ENCODE results near the gene JPH4.
"Not testable (repeated sequence)": the region's sequence is repeated elsewhere in the genome, so short reads cannot be mapped to it uniquely, and the experiment has no call there.

The JPH4 gene

DNA sequence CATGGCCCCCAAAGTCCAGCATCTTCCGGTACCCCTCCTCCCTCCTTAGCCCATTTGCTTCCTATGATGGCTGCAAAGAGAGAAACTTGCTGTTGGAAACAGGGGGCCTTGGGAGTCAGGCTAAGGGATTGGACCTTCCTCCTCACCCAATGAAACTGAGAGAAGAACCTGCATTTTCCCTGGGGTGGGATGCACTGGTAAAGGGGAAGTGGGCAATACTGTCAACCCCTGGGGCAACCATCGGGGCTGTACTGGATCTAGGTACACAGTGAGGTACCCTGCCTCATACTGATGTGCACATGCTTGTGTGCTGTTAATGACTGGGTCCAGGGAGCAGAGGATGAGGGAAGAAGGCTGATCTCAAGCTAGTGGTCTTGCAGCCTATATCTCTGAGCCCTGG lies 11.0 kb upstream of the JPH4 start:
- Histone ChIP-seq H3K9me2 (ENCODE audit: low read depth, low read length) (no peaks in the 10 kb centered on the region), H3K79me2 (ENCODE audit: insufficient read depth, low read length) (no peaks in the 10 kb centered on the region), H2AFZ (ENCODE audit: low read length) (no peak overlapping the region), H3K9me3 (ENCODE audit: low read length) (no peaks in the 10 kb centered on the region), H3K4me2 (ENCODE audit: low read length) (no peak overlapping the region), H3K4me1 (ENCODE audit: insufficient read depth, low read length, severe bottlenecking) (no peaks in the 10 kb centered on the region), H3F3A (ENCODE audit: insufficient read depth, low read length) (no peaks in the 10 kb centered on the region), H3K27me3 (ENCODE audit: insufficient read depth, low read length) (no peaks in the 10 kb centered on the region), H3K27ac (ENCODE audit: low read depth, low read length, poor library complexity, severe bottlenecking) (no peak overlapping the region), H4K20me1 (ENCODE audit: insufficient read depth, low read length) (no peaks in the 10 kb centered on the region), H3K9ac (ENCODE audit: low read length) (no peak overlapping the region), H3K4me3 (ENCODE audit: low read depth, low read length, poor library complexity, severe bottlenecking) (no peak overlapping the region), H3K36me3 (ENCODE audit: insufficient read depth, low read length) (no peaks in the 10 kb centered on the region)
- TF ChIP-seq, protein P1, sequence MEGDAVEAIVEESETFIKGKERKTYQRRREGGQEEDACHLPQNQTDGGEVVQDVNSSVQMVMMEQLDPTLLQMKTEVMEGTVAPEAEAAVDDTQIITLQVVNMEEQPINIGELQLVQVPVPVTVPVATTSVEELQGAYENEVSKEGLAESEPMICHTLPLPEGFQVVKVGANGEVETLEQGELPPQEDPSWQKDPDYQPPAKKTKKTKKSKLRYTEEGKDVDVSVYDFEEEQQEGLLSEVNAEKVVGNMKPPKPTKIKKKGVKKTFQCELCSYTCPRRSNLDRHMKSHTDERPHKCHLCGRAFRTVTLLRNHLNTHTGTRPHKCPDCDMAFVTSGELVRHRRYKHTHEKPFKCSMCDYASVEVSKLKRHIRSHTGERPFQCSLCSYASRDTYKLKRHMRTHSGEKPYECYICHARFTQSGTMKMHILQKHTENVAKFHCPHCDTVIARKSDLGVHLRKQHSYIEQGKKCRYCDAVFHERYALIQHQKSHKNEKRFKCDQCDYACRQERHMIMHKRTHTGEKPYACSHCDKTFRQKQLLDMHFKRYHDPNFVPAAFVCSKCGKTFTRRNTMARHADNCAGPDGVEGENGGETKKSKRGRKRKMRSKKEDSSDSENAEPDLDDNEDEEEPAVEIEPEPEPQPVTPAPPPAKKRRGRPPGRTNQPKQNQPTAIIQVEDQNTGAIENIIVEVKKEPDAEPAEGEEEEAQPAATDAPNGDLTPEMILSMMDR (IDR thresholded peaks at IDR 0.05; ENCODE audit: low read length) = no peak
- no peak for TF ChIP-seq EZH2 (IDR thresholded peaks at IDR 0.05; ENCODE audit: borderline replicate concordance, low read length)

DNA sequence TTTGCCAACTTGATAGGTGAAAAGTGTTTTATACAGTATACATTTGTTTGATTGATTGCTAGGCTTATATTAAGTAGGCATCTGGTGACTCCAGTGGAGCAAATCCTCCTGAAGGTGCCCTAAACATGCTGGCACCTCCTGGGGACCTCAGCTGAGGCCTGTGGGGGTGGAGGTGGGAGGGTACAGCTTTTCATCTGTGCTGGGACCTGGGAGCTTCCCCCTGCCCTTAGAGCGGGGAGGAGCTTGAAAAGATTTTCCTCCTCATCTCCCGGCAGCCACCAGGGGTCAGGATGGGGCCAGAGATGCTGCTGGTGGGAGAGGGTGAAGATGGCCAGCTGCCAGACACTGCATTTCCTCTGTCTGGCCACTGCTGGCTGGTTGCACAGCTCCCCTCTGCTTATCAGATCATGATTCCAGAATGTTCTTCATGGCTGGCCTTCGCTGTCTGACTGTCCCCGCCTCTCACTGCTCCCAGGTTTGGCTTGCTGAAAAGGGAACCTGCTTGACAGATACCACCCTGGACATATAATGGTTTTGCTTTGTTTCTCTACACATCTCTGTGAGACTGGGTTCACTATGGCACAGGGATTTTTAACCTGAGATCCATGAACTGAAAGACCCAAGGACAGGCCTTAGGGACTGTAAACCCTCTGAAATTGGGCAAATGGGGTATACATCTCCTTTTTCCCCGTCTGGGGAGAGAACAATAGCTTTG lies 10.5 kb upstream of the JPH4 start:
- TF ChIP-seq, protein P1 (IDR thresholded peaks at IDR 0.05; ENCODE audit: low read length) = peak; percentile 81
- TF ChIP-seq EZH2 (IDR thresholded peaks at IDR 0.05; ENCODE audit: borderline replicate concordance, low read length) = no peak
- Histone ChIP-seq H4K20me1 (ENCODE audit: insufficient read depth, low read length) (no peaks in the 10 kb centered on the region), H3K27me3 (ENCODE audit: insufficient read depth, low read length) (no peaks in the 10 kb centered on the region), H3K4me2 (ENCODE audit: low read length) (no peak overlapping the region), H3K9me2 (ENCODE audit: low read depth, low read length) (no peaks in the 10 kb centered on the region), H3K9ac (ENCODE audit: low read length) (no peak overlapping the region), H2AFZ (ENCODE audit: low read length) (no peak overlapping the region), H3F3A (ENCODE audit: insufficient read depth, low read length) (no peaks in the 10 kb centered on the region), H3K4me3 (ENCODE audit: low read depth, low read length, poor library complexity, severe bottlenecking) (no peak overlapping the region), H3K4me1 (ENCODE audit: insufficient read depth, low read length, severe bottlenecking) (no peaks in the 10 kb centered on the region), H3K79me2 (ENCODE audit: insufficient read depth, low read length) (no peaks in the 10 kb centered on the region), H3K36me3 (ENCODE audit: insufficient read depth, low read length) (no peaks in the 10 kb centered on the region), H3K27ac (ENCODE audit: low read depth, low read length, poor library complexity, severe bottlenecking) (no peak overlapping the region), H3K9me3 (ENCODE audit: low read length) (no peaks in the 10 kb centered on the region)

DNA sequence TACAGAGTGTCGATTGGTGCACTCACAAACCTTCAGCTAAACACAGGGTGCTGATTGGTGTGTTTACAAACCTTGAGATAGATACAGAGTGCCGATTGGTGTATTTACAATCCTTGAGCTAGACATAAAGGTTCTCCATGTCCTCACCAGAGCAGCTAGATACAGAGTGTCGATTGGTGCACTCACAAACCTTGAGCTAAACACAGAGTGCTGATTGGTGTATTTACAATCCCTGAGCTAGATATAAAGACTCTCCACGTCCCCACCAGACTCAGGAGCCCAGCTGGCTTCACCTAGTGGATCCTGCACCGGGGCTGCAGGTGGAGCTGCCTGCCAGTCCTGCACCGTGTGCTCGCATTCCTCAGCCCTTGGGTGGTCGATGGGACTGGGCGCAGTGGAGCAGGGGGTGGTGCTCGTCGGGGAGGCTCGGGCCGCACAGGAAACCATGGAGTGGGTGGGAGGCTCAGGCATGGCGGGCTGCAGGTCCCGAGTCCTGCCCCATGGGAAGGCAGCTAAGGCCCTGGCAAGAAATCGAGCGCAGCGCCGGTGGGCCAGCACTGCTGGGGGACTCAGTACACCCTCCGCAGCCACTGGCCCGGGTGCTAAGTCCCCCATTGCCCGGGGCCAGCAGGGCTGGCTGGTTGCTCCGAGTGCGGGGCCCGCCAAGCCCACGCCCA lies 6.1 kb upstream of the JPH4 start:
- not testable (repeated sequence) for H4K20me1 ChIP-seq (ENCODE audit: insufficient read depth, low read length); H3K9me2 ChIP-seq (ENCODE audit: low read depth, low read length); H3K9me3 ChIP-seq (ENCODE audit: low read length); H3K36me3 ChIP-seq (ENCODE audit: insufficient read depth, low read length); H3K4me1 ChIP-seq (ENCODE audit: insufficient read depth, low read length, severe bottlenecking); H3K27me3 ChIP-seq (ENCODE audit: insufficient read depth, low read length); H3K27ac ChIP-seq (ENCODE audit: low read depth, low read length, poor library complexity, severe bottlenecking); H3F3A ChIP-seq (ENCODE audit: insufficient read depth, low read length); H3K9ac ChIP-seq (ENCODE audit: low read length); H3K79me2 ChIP-seq (ENCODE audit: insufficient read depth, low read length); H3K4me2 ChIP-seq (ENCODE audit: low read length); H3K4me3 ChIP-seq (ENCODE audit: low read depth, low read length, poor library complexity, severe bottlenecking); H2AFZ ChIP-seq (ENCODE audit: low read length)

DNA sequence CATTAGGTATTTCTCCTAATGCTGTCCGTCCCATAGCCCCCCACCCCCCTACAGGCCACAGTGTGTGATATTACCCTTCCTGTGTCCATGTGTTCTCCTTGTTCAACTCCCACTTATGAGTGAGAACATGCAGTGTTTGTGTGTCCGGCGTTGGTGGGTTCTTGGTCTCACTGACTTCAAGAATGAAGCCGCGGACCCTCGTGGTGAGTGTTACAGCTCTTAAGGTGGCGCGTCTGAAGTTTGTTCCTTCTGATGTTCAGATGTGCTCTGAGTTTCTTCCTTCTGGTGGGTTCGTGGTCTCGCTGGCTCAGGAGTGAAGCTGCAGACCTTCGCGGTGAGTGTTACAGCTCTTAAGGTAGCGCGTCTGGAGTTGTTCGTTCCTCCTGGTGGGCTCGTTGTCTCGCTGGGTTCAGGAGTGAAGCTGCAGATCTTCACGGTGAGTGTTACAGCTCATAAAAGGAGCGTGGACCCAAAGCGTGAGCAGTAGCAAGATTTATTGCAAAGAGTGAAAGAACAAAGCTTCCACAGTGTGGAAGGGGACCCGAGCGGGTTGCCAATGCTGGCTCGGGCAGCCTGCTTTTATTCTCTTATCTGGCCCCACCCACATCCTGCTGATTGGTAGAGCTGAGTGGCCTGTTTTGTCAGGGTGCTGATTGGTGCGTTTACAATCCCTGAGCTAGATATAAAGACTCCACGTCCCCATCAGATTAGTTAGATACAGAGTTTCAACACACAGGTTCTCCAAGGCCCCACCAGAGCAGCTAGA lies 5.4 kb upstream of the JPH4 start:
- not testable (repeated sequence) for H3K27ac ChIP-seq (ENCODE audit: low read depth, low read length, poor library complexity, severe bottlenecking); H3K4me1 ChIP-seq (ENCODE audit: insufficient read depth, low read length, severe bottlenecking); H3K4me2 ChIP-seq (ENCODE audit: low read length); H3K9me2 ChIP-seq (ENCODE audit: low read depth, low read length); H3F3A ChIP-seq (ENCODE audit: insufficient read depth, low read length); H3K36me3 ChIP-seq (ENCODE audit: insufficient read depth, low read length); H3K9ac ChIP-seq (ENCODE audit: low read length); H3K27me3 ChIP-seq (ENCODE audit: insufficient read depth, low read length); H3K4me3 ChIP-seq (ENCODE audit: low read depth, low read length, poor library complexity, severe bottlenecking); H3K79me2 ChIP-seq (ENCODE audit: insufficient read depth, low read length); H2AFZ ChIP-seq (ENCODE audit: low read length); H3K9me3 ChIP-seq (ENCODE audit: low read length); H4K20me1 ChIP-seq (ENCODE audit: insufficient read depth, low read length)
